NCI-H1417 treated with DMSO at 0.1 percent for 48 hours (cell line): ENCODE measurements around the gene PERP.
"Not testable (repeated sequence)": the region's sequence is repeated elsewhere in the genome, so short reads cannot be mapped to it uniquely, and the experiment has no call there.

Experiments
- DNase-seq: peaks from one replicate; lab custom pipeline; 2025; lab: John Stamatoyannopoulos, UW

Gene PERP

GRCh38 chr6:138107078-138107751 lies at the start of gene PERP:
TSS of gene PERP (minus strand) at chr6:138107419. CDS start at chr6:138107340, 79 bp downstream.
- no peak for DNase-seq

- no peak for DNase-seq
These were observed 48.2 kb upstream of the PERP start for GRCh38 chr6:138155443-138155842.

- DNase-seq: no peak
These were observed 39.3 kb upstream of the PERP start for GRCh38 chr6:138146544-138146943.

GRCh38 chr6:138145402-138145801 lies 38.2 kb upstream of the PERP start:
- no peak for DNase-seq

GRCh38 chr6:138142806-138143205 lies 35.6 kb upstream of the PERP start:
- DNase-seq: no peak

GRCh38 chr6:138129190-138129589 lies 22.0 kb upstream of the PERP start:
- no peak for DNase-seq

GRCh38 chr6:138128096-138128495 lies 20.9 kb upstream of the PERP start:
- no peak for DNase-seq

- no peak for DNase-seq
These were observed 16.9 kb upstream of the PERP start for GRCh38 chr6:138124096-138124495.

GRCh38 chr6:138119976-138120375 lies 12.8 kb upstream of the PERP start:
- no peak for DNase-seq

GRCh38 chr6:138119229-138119628 lies 12.0 kb upstream of the PERP start:
- not testable (repeated sequence) for DNase-seq

- DNase-seq: no peak
These were observed 10.2 kb upstream of the PERP start for GRCh38 chr6:138117376-138117914.

GRCh38 chr6:138116661-138116999 lies 9.4 kb upstream of the PERP start:
- no peak for DNase-seq

GRCh38 chr6:138115877-138116660 lies 8.8 kb upstream of the PERP start:
- DNase-seq: peak; percentile 63

GRCh38 chr6:138115201-138115600 lies 8.0 kb upstream of the PERP start:
- DNase-seq: peak; percentile 36

- no peak for DNase-seq
These were observed 6.5 kb upstream of the PERP start for GRCh38 chr6:138113588-138114210.

GRCh38 chr6:138110229-138110628 lies 3.0 kb upstream of the PERP start:
- no peak for DNase-seq

- peak; percentile 70 for DNase-seq
These were observed 2.1 kb upstream of the PERP start for GRCh38 chr6:138109042-138109997.

- DNase-seq: peak; percentile 65
These were observed 753 bp upstream of the PERP start for GRCh38 chr6:138107752-138108592.

- DNase-seq: no peak
These were observed 548 bp downstream of the PERP start for GRCh38 chr6:138106665-138107077.

GRCh38 chr6:138105880-138106664 lies 1.1 kb downstream of the PERP start:
- DNase-seq: peak; percentile 41
